HepG2 (cell line): ENCODE measurements around the gene PIM1. TPM values are rescaled to one million over a fixed set of nuclear protein-coding genes. Genes with fewer than 3 reads are reported as not detected.

Experiments
- AKAP8 ChIP-seq: sonication (generic); formaldehyde crosslinking; IDR thresholded peaks from 2 replicates; pipeline ENCODE4 v1.5.1; 2020; ENCODE audit warnings: mild to moderate bottlenecking, missing genetic modification reagents
- ARHGAP35 ChIP-seq: sonication (generic); formaldehyde crosslinking; IDR thresholded peaks from 2 replicates; pipeline ENCODE4 v1.9.0; 2022; ENCODE audit warnings: mild to moderate bottlenecking, inconsistent platforms, moderate library complexity, missing genetic modification reagents, borderline replicate concordance
- BORCS8-MEF2B ChIP-seq: sonication (generic); formaldehyde crosslinking; IDR thresholded peaks from 2 replicates; pipeline ENCODE4 v1.8.0; 2022; ENCODE audit warnings: mild to moderate bottlenecking, missing genetic modification reagents
- CENPT ChIP-seq: sonication (generic); formaldehyde crosslinking; IDR thresholded peaks from 2 replicates; pipeline ENCODE4 v1.8.0; 2022; ENCODE audit warnings: low read depth, mild to moderate bottlenecking, moderate library complexity, missing genetic modification reagents
- EEA1 ChIP-seq: sonication (generic); formaldehyde crosslinking; IDR thresholded peaks from 2 replicates; pipeline ENCODE4 v1.5.1; 2020; ENCODE audit warnings: mild to moderate bottlenecking, missing genetic modification reagents, borderline replicate concordance
- ESRRA ChIP-seq: sonication (generic); formaldehyde crosslinking; IDR thresholded peaks from 2 replicates; pipeline ENCODE4 v1.5.1; 2020; ENCODE audit warnings: mild to moderate bottlenecking, low read depth, missing genetic modification reagents
- ETV6 ChIP-seq: sonication (generic); formaldehyde crosslinking; conservative IDR thresholded peaks from 2 replicates; pipeline ENCODE4 v1.4.0; 2020; ENCODE audit warnings: missing genetic modification reagents
- FOXK2 ChIP-seq: fragments of 450-650 bp; IDR thresholded peaks from 2 replicates; pipeline ENCODE4 v1.6.1; 2016
- FOXO1 ChIP-seq: sonication (generic); formaldehyde crosslinking; IDR thresholded peaks from 2 replicates; pipeline ENCODE4 v1.4.0; 2020; ENCODE audit warnings: missing genetic modification reagents
- HDAC6 ChIP-seq: fragments of 200-600 bp; sonication (generic); IDR thresholded peaks from 2 replicates; pipeline ENCODE4 v1.7.0; 2017; ENCODE audit warnings: mild to moderate bottlenecking, antibody characterized with exemption, low read length, low read depth
- HNRNPL ChIP-seq: fragments of 200-400 bp; formaldehyde crosslinking; IDR thresholded peaks from 2 replicates; pipeline ENCODE4 v1.6.1; 2017; ENCODE audit warnings: mild to moderate bottlenecking, low read depth, low read length
- HOXA5 ChIP-seq: sonication (generic); formaldehyde crosslinking; IDR thresholded peaks from 2 replicates; pipeline ENCODE4 v1.4.0; 2020; ENCODE audit warnings: missing genetic modification reagents
- MED1 ChIP-seq: sonication (generic); formaldehyde crosslinking; IDR thresholded peaks from 2 replicates; pipeline ENCODE4 v1.4.0; 2020; ENCODE audit warnings: missing genetic modification reagents
- MLLT10 ChIP-seq: sonication (generic); formaldehyde crosslinking; IDR thresholded peaks from 2 replicates; pipeline ENCODE4 v1.4.0; 2020; ENCODE audit warnings: missing genetic modification reagents
- MYC ChIP-seq: sonication (generic); formaldehyde crosslinking; IDR thresholded peaks from 2 replicates; pipeline ENCODE4 v1.9.0; 2021; ENCODE audit warnings: missing genetic modification reagents, borderline replicate concordance
- NR3C1 ChIP-seq: sonication (generic); formaldehyde crosslinking; IDR thresholded peaks from 2 replicates; pipeline ENCODE4 v1.4.0; 2020; ENCODE audit warnings: missing genetic modification reagents
- PLSCR1 ChIP-seq: sonication (generic); formaldehyde crosslinking; IDR thresholded peaks from 2 replicates; pipeline ENCODE4 v1.5.0; 2020; ENCODE audit warnings: missing genetic modification reagents, mild to moderate bottlenecking, borderline replicate concordance
- RARA ChIP-seq: IDR thresholded peaks from 2 replicates; pipeline ENCODE4 v1.6.1; 2016; ENCODE audit warnings: missing genetic modification reagents, missing compliant biosample characterization
- STAG1 ChIP-seq: sonication (generic); formaldehyde crosslinking; IDR thresholded peaks from 2 replicates; pipeline ENCODE4 v1.4.0; 2020; ENCODE audit warnings: missing genetic modification reagents
- XBP1 ChIP-seq: sonication (generic); formaldehyde crosslinking; IDR thresholded peaks from 2 replicates; pipeline ENCODE4 v1.5.0; 2020; ENCODE audit warnings: missing genetic modification reagents
- YEATS2 ChIP-seq: sonication (generic); formaldehyde crosslinking; IDR thresholded peaks from 2 replicates; pipeline ENCODE4 v1.4.0; 2020; ENCODE audit warnings: missing genetic modification reagents, borderline replicate concordance
- ZNF10 ChIP-seq: sonication (generic); formaldehyde crosslinking; IDR thresholded peaks from 2 replicates; pipeline ENCODE4 v1.4.0; 2020; ENCODE audit warnings: mild to moderate bottlenecking, low read depth, missing genetic modification reagents, borderline replicate concordance
- ZNF121 ChIP-seq: sonication (generic); formaldehyde crosslinking; IDR thresholded peaks from 2 replicates; pipeline ENCODE4 v1.5.0; 2020; ENCODE audit warnings: mild to moderate bottlenecking, missing genetic modification reagents
- ZNF274 ChIP-seq: sonication (generic); formaldehyde crosslinking; IDR thresholded peaks from 2 replicates; pipeline ENCODE4 v1.5.1; 2020; ENCODE audit warnings: mild to moderate bottlenecking, missing genetic modification reagents
- ZNF280B ChIP-seq: sonication (generic); formaldehyde crosslinking; IDR thresholded peaks from 2 replicates; pipeline ENCODE4 v1.5.0; 2020; ENCODE audit warnings: missing genetic modification reagents, mild to moderate bottlenecking, borderline replicate concordance
- ZNF354B ChIP-seq: sonication (generic); formaldehyde crosslinking; IDR thresholded peaks from 2 replicates; pipeline ENCODE4 v1.8.0; 2022; ENCODE audit warnings: mild to moderate bottlenecking, missing genetic modification reagents
- ZNF446 ChIP-seq: sonication (generic); formaldehyde crosslinking; IDR thresholded peaks from 2 replicates; pipeline ENCODE4 v1.5.0; 2020; ENCODE audit warnings: mild to moderate bottlenecking, missing genetic modification reagents
- ZNF501 ChIP-seq: sonication (generic); formaldehyde crosslinking; IDR thresholded peaks from 2 replicates; pipeline ENCODE4 v1.5.1; 2020; ENCODE audit warnings: mild to moderate bottlenecking, moderate library complexity, missing genetic modification reagents
- ZNF768 ChIP-seq: sonication (generic); formaldehyde crosslinking; IDR thresholded peaks from 2 replicates; pipeline ENCODE4 v1.4.0; 2020; ENCODE audit warnings: missing genetic modification reagents
- polyA plus RNA-seq, 8 experiments: library from polyadenylated mRNA; depleted of rRNA in 3 of 8; stranded (reverse) in 7 of 8; unstranded in 1 of 8; fragments of >200 nt; fragmentation: Illumina TruSeq in 4 of 8; extraction: Trizol in 4 of 8; gene quantifications; 2 replicates each; pipeline versions ENCODE4 v1.2.1 to v1.2.3, GENCODE V29; 2011 to 2016; ENCODE audit warnings: low read depth in 4 of 8, missing spikeins in 1 of 8, mixed read lengths in 1 of 8; ENCODE audit not compliant: insufficient read depth in 1 of 8
- total RNA-seq, 5 experiments: library from RNA; depleted of rRNA; stranded (reverse); fragments of >200 nt; fragmentation: Illumina TruSeq; extraction: Trizol; gene quantifications; 2 replicates each; pipeline ENCODE4 v1.2.3, GENCODE V29; 2016; ENCODE audit warnings: low read depth in 1 of 5
- TF ChIP-seq, protein P1 (sequence below): IDR thresholded peaks from 2 replicates; pipeline ENCODE4 v1.6.1; 2012; ENCODE audit warnings: inconsistent platforms

Gene PIM1
- total and polyA plus RNA-seq, 2 of the 13 experiments (the other 11 are each of a cell fraction or from before 2014, with no cell fraction given), result 29.4 to 117 TPM

DNA sequence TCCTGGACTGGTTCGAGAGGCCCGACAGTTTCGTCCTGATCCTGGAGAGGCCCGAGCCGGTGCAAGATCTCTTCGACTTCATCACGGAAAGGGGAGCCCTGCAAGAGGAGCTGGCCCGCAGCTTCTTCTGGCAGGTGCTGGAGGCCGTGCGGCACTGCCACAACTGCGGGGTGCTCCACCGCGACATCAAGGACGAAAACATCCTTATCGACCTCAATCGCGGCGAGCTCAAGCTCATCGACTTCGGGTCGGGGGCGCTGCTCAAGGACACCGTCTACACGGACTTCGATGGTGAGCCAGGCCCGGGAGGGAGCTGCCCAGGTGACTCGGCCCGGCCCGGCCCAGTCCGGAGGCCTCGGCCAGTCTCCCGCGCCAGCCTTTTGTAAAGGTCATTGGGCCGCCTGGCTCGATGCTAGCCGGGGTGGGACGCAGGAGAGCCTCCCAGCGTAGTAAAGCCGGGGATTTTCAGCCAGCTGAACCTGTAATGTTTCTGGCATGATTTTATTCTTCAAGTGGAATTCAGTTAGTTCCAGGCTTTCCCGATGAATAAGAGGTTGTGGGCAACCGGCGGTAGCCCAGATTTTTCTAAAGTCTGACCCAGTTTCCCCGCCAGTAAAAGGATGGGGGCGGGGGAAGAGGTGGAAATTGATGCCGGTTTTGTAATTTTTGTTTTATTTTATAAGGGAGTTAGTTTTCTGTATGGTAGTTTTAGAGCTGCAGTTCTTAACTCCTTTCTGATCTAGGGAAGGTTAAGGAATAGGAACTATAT is 1.4 kb downstream of the PIM1 start (continued):
- no peak for TF ChIP-seq ZNF10 (CRISPR knock-in tag)
- peak; percentile 4; the same call in 1 of the 2 replicates for TF ChIP-seq STAG1 (CRISPR knock-in tag)
- TF ChIP-seq ARHGAP35 (CRISPR knock-in tag), result 0 out of 2 replicates have a peak, but pooled peaks have one; percentile 1
- peak; percentile 90 for TF ChIP-seq EEA1 (CRISPR knock-in tag)
- 0 out of 2 replicates have a peak, but pooled peaks have one; percentile 34 for TF ChIP-seq FOXO1 (CRISPR knock-in tag)
- TF ChIP-seq HDAC6, result peak; percentile 93
- 0 out of 2 replicates have a peak, but pooled peaks have one; percentile 43 for TF ChIP-seq MYC (CRISPR knock-in tag)
- TF ChIP-seq ETV6 (CRISPR knock-in tag), result no peak; the same call in 1 of the 2 replicates
- no peak for TF ChIP-seq PLSCR1 (CRISPR knock-in tag)
- no peak for TF ChIP-seq ZNF280B
- TF ChIP-seq CENPT (CRISPR knock-in tag), result no peak
- TF ChIP-seq RARA (CRISPR knock-in tag), result peak; percentile 37; the same call in 1 of the 2 replicates
- TF ChIP-seq ZNF446 (CRISPR knock-in tag), result peak; percentile 88
- peak; percentile 51; the same call in 1 of the 2 replicates for TF ChIP-seq ESRRA
- TF ChIP-seq, protein P1, sequence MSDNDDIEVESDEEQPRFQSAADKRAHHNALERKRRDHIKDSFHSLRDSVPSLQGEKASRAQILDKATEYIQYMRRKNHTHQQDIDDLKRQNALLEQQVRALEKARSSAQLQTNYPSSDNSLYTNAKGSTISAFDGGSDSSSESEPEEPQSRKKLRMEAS, result 0 out of 2 replicates have a peak, but pooled peaks have one; percentile 1
- TF ChIP-seq ZNF354B (CRISPR knock-in tag), result peak; percentile 85; the same call in 1 of the 2 replicates
- peak; percentile 59; the same call in 1 of the 2 replicates for TF ChIP-seq ZNF274 (CRISPR knock-in tag)
- TF ChIP-seq ZNF121, result 0 out of 2 replicates have a peak, but pooled peaks have one; percentile 1
- 0 out of 2 replicates have a peak, but pooled peaks have one; percentile 54 for TF ChIP-seq HNRNPL
- no peak for TF ChIP-seq NR3C1 (CRISPR knock-in tag)
- TF ChIP-seq ZNF768 (CRISPR knock-in tag), result peak; percentile 56
- TF ChIP-seq AKAP8 (CRISPR knock-in tag), result peak; percentile 45; the same call in 1 of the 2 replicates
- no peak; the same call in 1 of the 2 replicates for TF ChIP-seq MED1 (CRISPR knock-in tag)
- TF ChIP-seq ZNF501 (CRISPR knock-in tag), result 0 out of 2 replicates have a peak, but pooled peaks have one; percentile 15
- TF ChIP-seq HOXA5, result peak; percentile 24; the same call in 1 of the 2 replicates
- TF ChIP-seq BORCS8-MEF2B, result peak; percentile 45; the same call in 1 of the 2 replicates
- no peak for TF ChIP-seq XBP1
- TF ChIP-seq FOXK2, result no peak
- 0 out of 2 replicates have a peak, but pooled peaks have one; percentile 20 for TF ChIP-seq YEATS2 (CRISPR knock-in tag)
- TF ChIP-seq MLLT10 (CRISPR knock-in tag), result no peak
